ENCODE results near the gene TDRKH. TPM values are rescaled to one million over a fixed set of nuclear protein-coding genes. Genes with fewer than 3 reads are reported as not detected.

TDRKH gene
- total RNA-seq, 2 donors from 2014 or later: 3.3 to 4.2 TPM

- H3K4me1 ChIP-seq: peaks cover 0 to 8% of the 10 kb centered on the region in 2 donors
- no peak overlapping the region for H3K27ac ChIP-seq
- no peaks in the 10 kb centered on the region for H3K36me3 ChIP-seq
- H3K27me3 ChIP-seq: no peaks in the 10 kb centered on the region
- DNase-seq (ENCODE audit: low spot score): no peak
- no peak overlapping the region for H3K4me3 ChIP-seq
- no peaks in the 10 kb centered on the region for H3K9me3 ChIP-seq
- no peak for TF ChIP-seq CTCF (IDR thresholded peaks at IDR 0.05)
These were observed 60.4 kb downstream of the TDRKH start for GRCh38 chr1:151729966-151730291.

GRCh38 chr1:151729157-151729965, 60.9 kb downstream of the TDRKH start:
- Histone ChIP-seq H3K4me1 (peaks cover 0 to 8% of the 10 kb centered on the region in 2 donors), H3K27me3 (no peaks in the 10 kb centered on the region), H3K4me3 (no peak overlapping the region), H3K36me3 (no peaks in the 10 kb centered on the region), H3K27ac (peak overlapping the region in 1 of 2 donors; percentile 75), H3K9me3 (no peaks in the 10 kb centered on the region)
- no peak for TF ChIP-seq CTCF (IDR thresholded peaks at IDR 0.05)
- no peak for DNase-seq (ENCODE audit: low spot score)

GRCh38 chr1:151728151-151729054, 61.9 kb downstream of the TDRKH start:
- no peak for TF ChIP-seq CTCF (IDR thresholded peaks at IDR 0.05)
- no peak for DNase-seq (ENCODE audit: low spot score)
- peaks cover 0 to 8% of the 10 kb centered on the region in 2 donors for H3K4me1 ChIP-seq

GRCh38 chr1:151723726-151724370, 66.5 kb downstream of the TDRKH start:
- TF ChIP-seq CTCF (IDR thresholded peaks at IDR 0.05): no peak
- Histone ChIP-seq H3K9me3 (no peaks in the 10 kb centered on the region), H3K36me3 (no peaks in the 10 kb centered on the region), H3K4me3 (no peak overlapping the region), H3K27ac (no peak overlapping the region), H3K4me1 (peaks cover 0 to 33% of the 10 kb centered on the region in 2 donors), H3K27me3 (no peaks in the 10 kb centered on the region)
- no peak for DNase-seq (ENCODE audit: low spot score)

More at GRCh38 chr1:151728151-151729054, 61.9 kb downstream of the TDRKH start:
- Histone ChIP-seq H3K27ac (peak overlapping the region; percentile 58 to 75), H3K9me3 (no peaks in the 10 kb centered on the region), H3K36me3 (no peaks in the 10 kb centered on the region), H3K27me3 (no peaks in the 10 kb centered on the region), H3K4me3 (peak overlapping the region in 1 of 2 donors; percentile 13)

Other genes with a start within 250 kb of the TDRKH start
- gene SNX27, start 178.4 kb downstream of the TDRKH start, total RNA-seq: 10 to 100 TPM; 25.2 to 25.8 TPM
- gene CELF3, start 73.7 kb downstream of the TDRKH start, total RNA-seq: not detected
- gene RIIAD1, start 69.0 kb downstream of the TDRKH start, total RNA-seq: not detected
- gene MRPL9, start 27.0 kb downstream of the TDRKH start, total RNA-seq: 10 to 100 TPM; 32.7 to 38.9 TPM
- gene LINGO4, start 14.9 kb upstream of the TDRKH start, total RNA-seq: under 1 TPM; 0.20 to 0.33 TPM
- 10 to 100 TPM in 1 of 2 donors, 1 to 10 TPM in 1; 9.1 to 10.3 TPM for gene RORC, start 41.3 kb upstream of the TDRKH start, total RNA-seq
- not detected for gene C2CD4D, start 49.3 kb upstream of the TDRKH start, total RNA-seq
- gene THEM5, start 63.2 kb upstream of the TDRKH start, total RNA-seq: not detected
- 10 to 100 TPM; 18.5 to 23.1 TPM for gene THEM4, start 119.0 kb upstream of the TDRKH start, total RNA-seq
- 100 to 1,000 TPM in 1 of 2 donors, 10 to 100 TPM in 1; 75.2 to 116 TPM for gene S100A10, start 203.4 kb upstream of the TDRKH start, total RNA-seq
- gene S100A11, start 246.5 kb upstream of the TDRKH start, total RNA-seq: 100 to 1,000 TPM in 1 of 2 donors, 10 to 100 TPM in 1; 59.0 to 172 TPM

All from right atrium auricular region (tissue), 2 donors.